HG02970 (cell line): ENCODE data around the gene DAO.
A peak's percentile ranks its signal among the peaks of the same experiment; 100 is the strongest.
"Not testable (repeated sequence)": the region's sequence is repeated elsewhere in the genome, so short reads cannot be mapped to it uniquely, and the experiment has no call there.

Source experiments
- ATAC-seq: cut with Tn5 transposase; IDR thresholded peaks from one replicate; pipeline ENCODE4 v1.9.1; 2021; ENCODE audit warnings: mild to moderate bottlenecking, moderate library complexity, moderate number of reproducible peaks; ENCODE audit not compliant: unreplicated experiment, low FRiP score

Gene DAO

GRCh38 chr12:108879615-108880254 is at the start of gene DAO:
Gene DAO (plus strand): TSS chr12:108880092. CDS start chr12:108885007, 4,915 bp downstream.
- ATAC-seq, result no peak

- ATAC-seq, result no peak
Observed at GRCh38 chr12:108831309-108831991, 48.4 kb upstream of the DAO start.

- ATAC-seq, result no peak
Observed at GRCh38 chr12:108832208-108832607, 47.7 kb upstream of the DAO start.

- ATAC-seq, result no peak
Observed at GRCh38 chr12:108832730-108833354, 47.0 kb upstream of the DAO start.

GRCh38 chr12:108833355-108833733 is 46.5 kb upstream of the DAO start:
- no peak for ATAC-seq

- ATAC-seq, result no peak
Observed at GRCh38 chr12:108833757-108834472, 46.0 kb upstream of the DAO start.

- ATAC-seq, result no peak
Observed at GRCh38 chr12:108835860-108836634, 43.8 kb upstream of the DAO start.

- no peak for ATAC-seq
Observed at GRCh38 chr12:108837239-108837638, 42.7 kb upstream of the DAO start.

- no peak for ATAC-seq
Observed at GRCh38 chr12:108837680-108838079, 42.2 kb upstream of the DAO start.

- ATAC-seq, result peak; percentile 76
Observed at GRCh38 chr12:108838194-108839017, 41.5 kb upstream of the DAO start.

- ATAC-seq, result no peak
Observed at GRCh38 chr12:108839018-108839889, 40.6 kb upstream of the DAO start.

- no peak for ATAC-seq
Observed at GRCh38 chr12:108839890-108840230, 40.0 kb upstream of the DAO start.

GRCh38 chr12:108840605-108841332 is 39.1 kb upstream of the DAO start:
- no peak for ATAC-seq

GRCh38 chr12:108841825-108842224 is 38.1 kb upstream of the DAO start:
- ATAC-seq, result not testable (repeated sequence)

- ATAC-seq, result no peak
Observed at GRCh38 chr12:108842361-108842760, 37.5 kb upstream of the DAO start.

GRCh38 chr12:108843187-108843586 is 36.7 kb upstream of the DAO start:
- ATAC-seq, result no peak

- no peak for ATAC-seq
Observed at GRCh38 chr12:108845696-108846095, 34.2 kb upstream of the DAO start.

GRCh38 chr12:108846290-108846701 is 33.6 kb upstream of the DAO start:
- ATAC-seq, result no peak
